Measurements from ENCODE around the gene GPR148.
"Not testable (repeated sequence)": the region's sequence is repeated elsewhere in the genome, so short reads cannot be mapped to it uniquely, and the experiment has no call there.

Gene GPR148

DNA sequence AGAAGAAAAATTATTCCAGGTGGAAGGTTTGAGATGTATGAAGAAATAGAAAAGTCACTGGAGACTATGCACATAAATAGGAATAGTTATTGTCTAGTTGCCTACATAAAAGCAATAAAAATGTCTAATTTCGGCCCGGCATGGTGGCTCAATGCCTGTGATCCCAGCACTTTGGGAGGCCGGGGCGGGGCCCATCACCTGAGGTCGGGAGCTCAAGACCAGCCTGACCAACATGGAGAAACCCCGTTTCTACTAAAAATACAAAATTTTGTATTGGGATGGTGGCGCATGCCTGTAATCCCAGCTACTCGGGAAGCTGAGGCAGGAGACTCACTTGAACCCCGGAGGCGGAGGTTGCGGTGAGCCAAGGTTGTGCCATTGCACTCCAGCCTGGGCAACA is 3.4 kb downstream of the GPR148 start:
- DNase-seq (ENCODE audit: low spot score in 2 of 2); H3K4me3 ChIP-seq; H3K36me3 ChIP-seq (replicated peaks); H3K9me3 ChIP-seq; in situ Hi-C loops (cut with MboI; ENCODE audit: low sequenced_read_pairs); H3K27me3 ChIP-seq (ENCODE audit: low read depth); H3K4me1 ChIP-seq: not testable (repeated sequence)

DNA sequence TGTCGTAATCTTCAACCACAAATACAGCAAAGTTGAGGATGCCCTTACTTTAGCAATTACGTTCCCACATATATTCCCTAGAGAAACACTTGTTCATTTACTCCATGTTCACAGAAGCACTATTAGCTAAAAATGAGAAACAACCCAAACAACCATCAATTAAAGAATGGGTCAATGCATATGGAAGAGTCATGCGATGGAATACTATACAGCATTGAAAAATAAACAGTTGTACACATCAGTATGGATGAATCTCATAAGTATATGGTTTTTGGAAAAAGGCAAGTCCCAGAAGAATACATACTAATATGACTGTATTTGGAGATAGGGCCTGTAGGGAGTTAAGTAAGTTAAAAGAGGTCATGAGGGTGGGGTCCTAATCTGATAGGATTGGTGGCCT is 6.3 kb downstream of the GPR148 start:
- H3K36me3 ChIP-seq (replicated peaks) = no peaks in the 10 kb centered on the region
- in situ Hi-C loops (cut with MboI; ENCODE audit: low sequenced_read_pairs) = no loop called here
- no peak for DNase-seq (ENCODE audit: low spot score in 2 of 2)
- H3K27me3 ChIP-seq (ENCODE audit: low read depth) = no peaks in the 10 kb centered on the region
- H3K4me3 ChIP-seq = no peak overlapping the region
- H3K4me1 ChIP-seq = no peaks in the 10 kb centered on the region
- H3K9me3 ChIP-seq = no peaks in the 10 kb centered on the region

DNA sequence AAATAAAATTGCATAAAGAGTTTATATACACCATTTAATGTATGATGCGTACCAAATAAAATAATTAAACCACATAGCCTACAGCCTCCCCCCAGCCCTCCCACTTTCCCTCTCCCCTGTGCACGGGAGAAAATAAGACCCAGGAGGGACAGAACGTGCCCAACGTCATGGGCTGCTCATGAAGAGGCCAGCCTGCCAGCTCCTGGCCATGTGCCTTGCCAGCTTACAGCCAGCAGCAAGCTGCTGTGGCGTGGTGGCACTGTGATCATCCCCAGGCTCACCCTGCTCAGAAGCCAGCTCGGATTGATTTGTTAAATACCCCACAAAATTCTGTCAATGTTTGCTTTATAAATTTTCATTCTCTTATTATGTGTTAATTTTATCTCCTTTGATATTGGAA is 7.6 kb downstream of the GPR148 start:
- no peak for DNase-seq (ENCODE audit: low spot score in 2 of 2)

DNA sequence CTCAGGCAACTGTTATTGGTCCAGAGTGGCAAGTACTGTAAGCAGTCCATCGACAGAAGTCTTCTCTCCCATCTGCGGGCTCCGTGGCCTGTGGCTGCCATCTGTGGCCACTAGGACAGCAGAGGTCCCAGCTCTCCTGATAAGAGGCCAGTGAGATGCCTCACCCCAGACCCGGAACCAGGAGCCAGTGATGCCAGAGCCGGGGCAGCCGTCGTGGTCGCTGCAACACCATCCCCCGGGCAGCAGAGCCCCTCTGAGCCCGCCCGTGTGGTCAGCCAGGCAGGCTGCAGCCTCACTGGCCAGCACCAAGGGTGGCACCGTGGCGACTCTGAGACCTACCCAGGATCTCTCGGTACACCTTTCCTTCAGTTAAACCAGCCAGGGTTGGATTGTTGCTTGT is 8.7 kb downstream of the GPR148 start:
- no peaks in the 10 kb centered on the region for H3K9me3 ChIP-seq
- no peaks in the 10 kb centered on the region for H3K4me1 ChIP-seq
- H3K36me3 ChIP-seq (replicated peaks) = no peaks in the 10 kb centered on the region
- in situ Hi-C loops (cut with MboI; ENCODE audit: low sequenced_read_pairs) = no loop called here
- DNase-seq (ENCODE audit: low spot score in 2 of 2) = no peak
- no peak overlapping the region for H3K4me3 ChIP-seq
- no peaks in the 10 kb centered on the region for H3K27me3 ChIP-seq (ENCODE audit: low read depth)

More for the DNA sequence above, 7.6 kb downstream of the GPR148 start:
- Histone ChIP-seq H3K4me3 (no peak overlapping the region), H3K9me3 (no peaks in the 10 kb centered on the region), H3K4me1 (no peaks in the 10 kb centered on the region), H3K36me3 (replicated peaks) (no peaks in the 10 kb centered on the region), H3K27me3 (ENCODE audit: low read depth) (no peaks in the 10 kb centered on the region)
- in situ Hi-C loops (cut with MboI; ENCODE audit: low sequenced_read_pairs) = no loop called here

DNA sequence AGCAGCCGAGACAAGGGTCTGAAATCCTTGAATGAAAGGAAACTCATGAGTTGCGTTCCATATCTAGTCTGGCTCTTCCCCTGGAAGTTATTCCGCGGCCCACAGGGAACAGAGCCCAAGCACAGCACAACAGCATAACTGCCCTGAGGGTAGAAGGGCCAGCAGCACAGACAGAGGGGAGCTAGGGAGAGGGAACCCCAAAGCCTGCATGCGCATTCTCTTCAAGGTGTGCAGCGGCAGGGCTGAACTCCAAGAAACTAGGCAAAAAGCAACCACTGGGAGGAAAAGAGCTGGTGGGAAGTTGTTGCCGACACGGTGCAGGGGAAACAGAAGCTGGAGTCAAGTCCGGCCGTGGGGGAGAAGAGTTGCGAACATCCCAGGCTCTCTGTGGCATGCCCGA is 11.8 kb downstream of the GPR148 start:
- H3K4me1 ChIP-seq = no peaks in the 10 kb centered on the region
- no peaks in the 10 kb centered on the region for H3K9me3 ChIP-seq
- DNase-seq (ENCODE audit: low spot score in 2 of 2) = no peak
- H3K4me3 ChIP-seq = no peak overlapping the region
- 0 out of 2 replicates have a peak, but pooled peaks cover 3% of the 10 kb centered on the region for H3K27me3 ChIP-seq (ENCODE audit: low read depth)
- no peaks in the 10 kb centered on the region for H3K36me3 ChIP-seq (replicated peaks)
- in situ Hi-C loops (cut with MboI; ENCODE audit: low sequenced_read_pairs) = no loop called here

DNA sequence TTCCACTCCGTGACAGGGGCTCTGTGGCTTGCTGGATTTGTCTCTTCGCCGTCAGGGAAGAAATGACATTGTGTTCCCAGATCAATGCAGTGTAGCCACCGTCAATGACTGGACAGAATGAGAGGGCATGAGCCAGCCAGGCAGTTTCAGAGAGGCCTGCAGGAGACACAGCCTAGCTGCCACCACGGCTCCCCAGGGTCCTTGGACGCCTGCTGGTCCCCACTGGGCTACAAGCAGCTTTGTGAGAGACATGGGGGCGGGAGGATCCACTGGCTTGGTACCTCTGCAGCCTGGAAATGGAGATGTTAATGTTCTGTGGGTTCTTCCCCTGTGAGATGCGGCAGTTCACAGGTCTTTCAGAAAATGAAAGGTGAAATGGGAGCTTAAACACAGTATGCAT is 14.4 kb downstream of the GPR148 start:
- Histone ChIP-seq H3K4me1 (no peaks in the 10 kb centered on the region), H3K36me3 (replicated peaks) (no peaks in the 10 kb centered on the region), H3K27me3 (ENCODE audit: low read depth) (0 out of 2 replicates have a peak, but pooled peaks cover 3% of the 10 kb centered on the region), H3K9me3 (no peaks in the 10 kb centered on the region), H3K4me3 (no peak overlapping the region)
- in situ Hi-C loops (cut with MboI; ENCODE audit: low sequenced_read_pairs) = no loop called here
- DNase-seq (ENCODE audit: low spot score in 2 of 2) = no peak

DNA sequence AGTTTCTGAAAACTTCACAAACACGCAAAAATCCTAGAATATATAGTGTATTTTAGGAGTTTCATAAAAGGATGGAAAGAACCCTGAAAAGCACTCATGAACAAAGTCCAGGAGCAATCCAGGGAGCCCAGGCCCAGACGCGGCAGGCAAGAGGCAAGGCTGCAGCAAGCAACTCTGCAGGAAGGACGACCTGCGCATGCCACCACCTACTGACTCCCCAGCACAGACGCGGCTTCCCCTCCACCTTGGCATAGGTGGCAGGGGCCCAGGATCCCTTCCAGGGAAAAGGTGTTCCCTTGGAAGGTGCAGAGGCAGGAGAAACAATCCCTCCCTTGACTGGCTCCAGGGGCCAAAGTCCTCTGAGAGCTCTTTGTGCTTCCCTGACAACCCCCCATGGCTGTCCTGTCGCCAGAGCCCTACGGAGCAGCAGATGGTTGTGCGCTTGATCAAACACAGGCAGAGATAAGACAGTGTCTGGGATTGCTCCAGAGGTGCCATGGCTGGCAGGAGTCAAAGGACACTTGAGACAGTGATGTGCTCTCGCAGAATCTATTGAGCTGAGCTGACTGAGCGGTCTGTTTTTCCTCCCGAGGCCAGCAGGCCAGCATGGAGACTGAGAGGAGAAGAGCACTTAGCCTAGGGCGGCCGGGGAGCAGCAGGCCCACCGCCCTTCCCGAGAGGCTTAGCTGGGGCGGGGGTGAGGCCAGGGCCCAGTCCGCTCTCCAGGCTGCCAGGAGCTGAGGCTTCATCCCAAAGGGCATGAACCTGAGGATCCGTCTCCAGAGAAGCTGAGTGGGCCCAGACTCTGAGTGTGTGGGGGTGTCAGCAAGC is 15.6 kb downstream of the GPR148 start:
- in situ Hi-C loops (cut with MboI; ENCODE audit: low sequenced_read_pairs) = no loop called here
- Histone ChIP-seq H3K27me3 (ENCODE audit: low read depth) (0 out of 2 replicates have a peak, but pooled peaks cover 3% of the 10 kb centered on the region), H3K4me1 (no peaks in the 10 kb centered on the region), H3K4me3 (no peak overlapping the region), H3K9me3 (no peaks in the 10 kb centered on the region), H3K36me3 (replicated peaks) (no peaks in the 10 kb centered on the region)
- no peak for DNase-seq (ENCODE audit: low spot score in 2 of 2)

DNA sequence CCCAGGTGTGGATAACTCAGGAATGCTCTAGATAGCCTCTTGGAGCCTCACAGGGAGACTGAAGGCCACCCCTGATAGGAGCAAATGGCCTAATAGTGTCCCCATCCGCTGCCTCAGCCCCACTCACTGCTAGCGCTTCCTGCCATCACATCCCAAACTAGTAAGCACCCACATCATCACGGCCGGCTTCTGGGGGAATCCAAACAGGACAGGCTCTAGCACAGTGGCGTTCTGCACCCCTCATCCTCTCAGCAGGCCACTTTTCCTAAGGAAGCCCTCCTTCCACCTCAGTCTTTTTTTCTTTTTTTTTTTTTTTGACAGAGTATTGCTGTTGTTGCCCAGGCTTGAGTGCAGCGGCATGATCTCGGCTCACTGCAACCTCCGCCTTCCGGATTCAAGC is 20.2 kb downstream of the GPR148 start:
- no peaks in the 10 kb centered on the region for H3K9me3 ChIP-seq
- no peak for DNase-seq (ENCODE audit: low spot score in 2 of 2)
- H3K36me3 ChIP-seq (replicated peaks) = no peaks in the 10 kb centered on the region
- H3K4me1 ChIP-seq = no peaks in the 10 kb centered on the region
- no peak overlapping the region for H3K4me3 ChIP-seq
- in situ Hi-C loops (cut with MboI; ENCODE audit: low sequenced_read_pairs) = no loop called here
- H3K27me3 ChIP-seq (ENCODE audit: low read depth) = peaks cover 4% of the 10 kb centered on the region; the same call in 1 of the 2 replicates

DNA sequence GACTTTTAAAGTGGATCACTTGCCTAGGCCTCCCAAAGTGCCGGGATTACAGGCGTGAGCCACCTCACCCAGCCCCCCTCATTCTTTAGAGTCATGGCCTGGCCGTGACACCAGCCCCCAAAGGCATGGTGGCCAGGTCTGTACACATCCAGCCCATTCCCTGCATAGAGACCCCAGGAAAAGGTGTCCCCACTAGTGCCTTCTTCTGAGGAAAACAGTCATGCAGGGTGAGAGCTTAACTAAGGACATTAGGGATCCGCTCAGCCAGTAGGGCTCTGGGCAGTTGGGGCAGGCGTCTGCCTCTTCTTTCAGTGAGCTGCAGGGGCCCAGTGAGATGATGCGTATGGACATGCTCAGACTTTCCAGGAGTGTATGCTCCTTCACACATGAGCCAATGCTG is 20.8 kb downstream of the GPR148 start:
- H3K36me3 ChIP-seq (replicated peaks) = no peaks in the 10 kb centered on the region
- no peaks in the 10 kb centered on the region for H3K4me1 ChIP-seq
- H3K9me3 ChIP-seq = no peaks in the 10 kb centered on the region
- H3K4me3 ChIP-seq = no peak overlapping the region
- DNase-seq (ENCODE audit: low spot score in 2 of 2) = no peak
- in situ Hi-C loops (cut with MboI; ENCODE audit: low sequenced_read_pairs) = no loop called here
- H3K27me3 ChIP-seq (ENCODE audit: low read depth) = peaks cover 5% of the 10 kb centered on the region

DNA sequence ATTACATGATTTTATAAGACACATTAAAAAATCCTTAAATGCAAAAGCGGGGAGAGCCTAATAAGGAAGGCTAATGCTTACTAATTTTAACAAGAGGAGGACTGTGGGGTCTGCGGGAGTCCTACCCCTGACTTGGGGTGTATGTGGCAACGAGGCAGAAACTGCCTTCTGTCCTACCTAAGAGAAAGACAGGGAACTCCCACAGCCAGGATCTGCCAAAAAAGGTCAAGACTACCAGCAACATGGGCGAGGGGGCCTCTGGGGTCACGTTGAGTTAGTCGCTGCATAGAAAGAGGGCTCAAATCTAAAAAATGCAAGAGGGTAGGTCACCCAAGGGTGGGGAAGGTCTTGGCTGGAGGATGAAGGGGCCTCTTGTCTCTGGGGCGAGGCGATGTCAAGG is 25.9 kb downstream of the GPR148 start:
- H3K4me1 ChIP-seq = no peaks in the 10 kb centered on the region
- DNase-seq (ENCODE audit: low spot score in 2 of 2) = no peak
- no peaks in the 10 kb centered on the region for H3K36me3 ChIP-seq (replicated peaks)
- H3K27me3 ChIP-seq (ENCODE audit: low read depth) = peaks cover 28% of the 10 kb centered on the region
- no peak overlapping the region for H3K4me3 ChIP-seq
- no peaks in the 10 kb centered on the region for H3K9me3 ChIP-seq
- in situ Hi-C loops (cut with MboI; ENCODE audit: low sequenced_read_pairs) = no loop called here

DNA sequence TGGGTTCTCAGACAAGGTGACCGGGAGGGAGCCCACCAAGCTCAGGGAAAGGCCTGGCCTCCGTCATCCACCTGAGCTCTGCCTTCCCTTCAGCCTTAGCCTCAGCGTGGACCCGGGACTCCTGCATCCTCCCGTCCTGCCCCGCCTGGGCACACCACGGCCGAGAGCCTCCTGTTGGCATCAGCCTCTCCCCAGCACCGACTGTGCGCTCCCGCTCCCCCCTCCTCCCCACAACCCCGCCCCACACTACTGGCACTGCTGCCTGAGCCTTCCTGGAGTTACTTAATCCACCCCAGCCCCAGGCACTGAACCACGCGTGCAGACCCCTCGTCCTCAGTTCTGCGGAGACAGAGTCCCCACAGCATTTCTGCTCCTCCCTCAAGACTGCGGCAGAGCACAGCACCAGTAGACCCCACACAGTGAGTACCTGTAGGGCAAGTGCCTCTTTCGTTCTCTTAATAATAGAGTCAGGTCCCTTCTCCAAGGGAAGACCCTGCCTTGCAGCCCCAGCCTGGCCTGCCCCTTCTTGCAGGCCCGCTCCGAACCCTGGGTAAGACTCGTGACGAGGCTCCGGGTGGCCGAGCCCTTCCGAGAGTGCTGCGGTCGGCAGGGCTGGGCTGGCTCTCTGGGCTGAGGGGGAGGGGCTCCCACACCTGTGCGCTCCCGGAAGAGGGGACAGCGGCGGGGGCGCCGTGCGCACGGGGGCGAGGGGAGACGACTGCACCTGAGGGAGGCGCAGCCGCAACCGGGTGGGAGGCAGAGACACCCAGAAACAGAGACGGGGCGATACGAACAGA is 26.6 kb downstream of the GPR148 start, which contains the start of gene AMER3:
AMER3 (plus strand) TSS at position 285 of the 797 bp plus-strand sequence. CDS start 6,533 bp downstream, outside the sequence.
- DNase-seq (ENCODE audit: low spot score in 2 of 2) = peak in 1 of 2 experiments; percentile 25
- Histone ChIP-seq H3K27me3 (ENCODE audit: low read depth) (peaks cover 28% of the 10 kb centered on the region), H3K9me3 (no peaks in the 10 kb centered on the region), H3K4me1 (no peaks in the 10 kb centered on the region), H3K4me3 (peak within 1 kb of the TSS; percentile 21), H3K36me3 (replicated peaks) (no peaks in the 10 kb centered on the region)
- in situ Hi-C loops (cut with MboI; ENCODE audit: low sequenced_read_pairs) = no loop called here

DNA sequence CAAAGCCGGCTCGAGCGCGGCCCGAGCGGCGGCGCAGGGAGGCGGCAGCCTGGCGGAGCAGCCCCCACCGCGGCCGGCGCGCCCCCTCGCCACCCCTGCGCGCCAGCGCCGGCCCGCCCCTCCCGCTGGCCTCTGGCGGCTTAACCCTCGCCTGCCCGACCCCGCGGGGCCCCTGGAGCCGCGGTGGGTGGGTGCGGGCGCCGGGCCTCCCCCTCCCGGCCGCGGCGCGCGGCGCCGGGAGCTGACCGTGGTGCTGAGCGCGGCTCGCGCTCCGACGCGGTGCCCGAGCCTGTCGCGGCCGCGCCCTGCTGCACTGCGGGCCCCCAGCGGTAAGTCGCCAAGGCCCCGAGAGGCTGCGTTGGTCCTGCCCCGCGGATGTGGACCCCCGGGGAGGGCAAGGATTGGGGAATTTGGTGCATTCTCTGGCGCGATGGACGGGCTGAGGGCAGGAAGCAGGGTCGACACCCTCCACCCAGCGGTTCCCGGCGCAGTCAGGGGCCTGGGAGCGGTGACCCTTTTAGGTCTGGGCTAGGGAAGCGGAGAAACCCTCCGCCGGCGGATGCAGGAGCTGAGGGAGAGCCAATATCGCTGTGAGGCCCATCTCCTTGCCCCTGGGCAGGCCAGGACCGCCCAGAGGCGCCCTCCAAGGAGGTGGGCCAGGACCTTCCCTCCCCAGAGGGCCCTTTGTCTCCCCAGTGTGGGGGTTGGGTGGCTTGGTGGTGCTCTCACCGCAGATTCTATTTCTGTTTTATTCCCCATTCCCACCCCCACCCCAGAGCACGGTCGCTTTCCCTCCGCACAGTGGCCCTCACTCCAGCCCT is 27.4 kb downstream of the GPR148 start:
- peak; percentile 18 to 63 for DNase-seq (ENCODE audit: low spot score in 2 of 2)
- in situ Hi-C loops (cut with MboI; ENCODE audit: low sequenced_read_pairs) = no loop called here
- no peaks in the 10 kb centered on the region for H3K36me3 ChIP-seq (replicated peaks)
- peaks cover 28% of the 10 kb centered on the region for H3K27me3 ChIP-seq (ENCODE audit: low read depth)
- peak overlapping the region; percentile 21 for H3K4me3 ChIP-seq
- H3K9me3 ChIP-seq = no peaks in the 10 kb centered on the region
- H3K4me1 ChIP-seq = no peaks in the 10 kb centered on the region

DNA sequence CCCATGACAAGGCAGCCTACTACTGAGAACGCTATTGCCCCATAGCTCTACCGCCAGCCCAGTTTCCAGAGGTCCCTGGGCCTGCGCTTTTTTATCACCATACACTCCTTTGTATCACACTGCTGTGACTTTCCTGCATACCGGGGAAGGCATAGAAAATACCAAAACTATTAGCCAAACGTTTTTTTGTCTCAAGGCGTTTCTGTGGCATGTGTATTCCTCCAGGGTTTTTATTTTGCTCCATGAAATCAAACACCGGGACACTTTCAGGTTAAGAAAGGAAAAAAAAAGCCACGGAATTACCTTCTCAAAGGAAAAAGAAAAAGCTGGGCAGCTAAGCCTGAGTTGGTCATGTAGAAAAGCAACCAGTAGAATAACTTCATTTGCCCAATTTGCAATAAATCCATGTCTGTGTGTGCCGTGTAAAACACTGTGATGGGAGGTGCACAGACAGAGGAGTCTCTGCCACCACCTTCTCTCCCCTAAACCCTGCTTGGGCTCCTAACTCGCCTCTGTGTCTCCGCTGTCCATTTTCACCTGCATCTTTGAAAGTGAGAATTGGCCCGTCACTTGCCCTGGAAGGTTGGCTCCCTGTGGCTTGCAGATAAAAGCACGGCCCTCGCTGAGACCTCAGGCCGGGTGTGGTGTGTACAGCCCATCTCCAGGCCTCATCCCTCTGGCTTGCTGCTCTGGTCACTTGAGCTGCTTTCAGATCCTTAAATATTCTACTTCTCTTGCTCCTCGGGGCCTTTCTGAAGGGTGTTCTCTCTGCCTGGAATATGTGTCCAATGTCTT is 28.2 kb downstream of the GPR148 start:
- no peak overlapping the region for H3K4me3 ChIP-seq
- in situ Hi-C loops (cut with MboI; ENCODE audit: low sequenced_read_pairs) = no loop called here
- H3K36me3 ChIP-seq (replicated peaks) = no peaks in the 10 kb centered on the region
- DNase-seq (ENCODE audit: low spot score in 2 of 2) = no peak
- H3K4me1 ChIP-seq = no peaks in the 10 kb centered on the region
- no peaks in the 10 kb centered on the region for H3K9me3 ChIP-seq
- peaks cover 28% of the 10 kb centered on the region for H3K27me3 ChIP-seq (ENCODE audit: low read depth)

All from HAP-1 (cell line).